Activated CD4-positive, alpha-beta T cell treated with anti-CD3 and anti-CD28 coated beads for 36 hours (primary cell): ENCODE measurements around the gene YPEL1. TPM values are rescaled to one million over a fixed set of nuclear protein-coding genes. Genes with fewer than 3 reads are reported as not detected.

Experiments
- ATAC-seq: fragments of 200-7000 bp; cut with Tn5 transposase; one replicate; pipeline ENCODE4 v1.10.0; 2021; ENCODE audit warnings: mild to moderate bottlenecking, moderate library complexity
- CTCF ChIA-PET: fragments of 350-600 bp; sonication (Branson Sonifier 250); formaldehyde crosslinking; loops from one replicate; lab custom pipeline; 2021; ENCODE audit warnings: antibody characterized with exemption; lab: Charles Lee
- POLR2A ChIA-PET: fragments of 350-600 bp; sonication (Branson Sonifier 250); formaldehyde crosslinking; loops from one replicate; lab custom pipeline; 2021; ENCODE audit warnings: antibody characterized with exemption, inconsistent platforms; lab: Charles Lee
- DNase-seq: peaks from one replicate; pipeline ENCODE4 v3.0.0-alpha.2; 2020
- H3K27ac Mint-ChIP-seq: one replicate; pipeline ENCODE4 v1.8.0; 2021; ENCODE audit warnings: mixed read lengths
- H3K27me3 Mint-ChIP-seq: one replicate; pipeline ENCODE4 v1.8.0; 2021; ENCODE audit warnings: mixed read lengths
- H3K36me3 Mint-ChIP-seq: one replicate; pipeline ENCODE4 v1.8.0; 2021; ENCODE audit warnings: low read depth, mixed read lengths
- H3K4me1 Mint-ChIP-seq: one replicate; pipeline ENCODE4 v1.8.0; 2021; ENCODE audit warnings: mixed read lengths
- H3K4me3 Mint-ChIP-seq: one replicate; pipeline ENCODE4 v1.8.0; 2021; ENCODE audit warnings: mild to moderate bottlenecking, moderate library complexity, mixed read lengths
- H3K9me3 Mint-ChIP-seq: one replicate; pipeline ENCODE4 v1.8.0; 2021; ENCODE audit warnings: low read depth, mixed read lengths
- intact Hi-C, 2 experiments: fragments of 100-400 bp; cut with DNase I in 1 of 2; cut with micrococcal nuclease in 1 of 2; formaldehyde crosslinking; loops; one replicate each; pipeline versions ENCODE4 v1.14.2 to v1.15.1; 2022 to 2024; cut with DNase I, micrococcal nuclease
- total RNA-seq, 2 experiments: library from RNA; stranded (reverse); gene quantifications; one replicate each; pipeline ENCODE4 v1.2.3, GENCODE V29; 2021

Gene YPEL1
- total RNA-seq, 2 experiments from 2014 or later = 1.0 to 1.5 TPM

DNA sequence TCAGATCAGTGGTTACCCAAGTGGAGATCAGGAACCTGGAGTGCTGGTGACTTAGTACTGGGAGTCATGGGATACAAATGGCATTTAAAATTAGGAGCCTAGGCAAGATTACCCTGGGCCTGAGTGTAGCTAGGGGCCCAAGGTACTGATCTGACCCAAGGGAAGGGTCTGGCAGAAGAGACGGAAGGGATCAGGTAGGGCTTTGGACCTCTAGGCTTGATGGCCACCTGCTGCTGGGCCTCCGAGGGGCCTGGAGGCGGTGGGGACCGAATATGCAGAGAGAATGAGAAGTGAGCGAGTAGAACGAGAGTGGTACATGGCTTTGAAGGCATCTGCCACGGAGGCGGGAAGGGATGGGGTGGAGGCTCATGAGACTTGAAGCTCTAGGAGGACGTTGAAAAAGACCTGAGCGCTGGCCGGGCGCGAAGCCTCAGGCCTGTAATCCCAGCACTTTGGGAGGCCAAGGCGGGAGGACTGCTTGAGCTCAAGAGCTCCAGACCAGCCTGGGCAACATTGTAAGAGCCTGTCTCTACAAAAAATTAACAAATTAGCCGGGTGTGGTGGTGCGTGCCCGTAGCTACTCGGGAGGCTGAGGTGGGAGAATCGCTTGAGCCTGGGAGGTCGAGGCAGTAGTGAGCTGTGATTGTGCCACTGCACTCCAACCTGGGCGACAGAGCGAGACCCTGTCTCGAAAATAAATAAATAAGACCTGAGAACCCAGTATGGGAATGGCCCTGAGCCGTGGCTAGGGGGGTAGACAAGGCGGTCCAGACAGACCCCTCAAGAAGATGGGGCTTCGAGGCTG, 70.3 kb downstream of the YPEL1 start:
- ATAC-seq (no peak), DNase-seq (no peak)
- Mint-ChIP-seq H3K27ac (peak overlapping the region; percentile 96), H3K27me3 (no peaks in the 10 kb centered on the region), H3K36me3 (peaks cover 2% of the 10 kb centered on the region), H3K4me3 (peak overlapping the region; percentile 93), H3K9me3 (no peaks in the 10 kb centered on the region), H3K4me1 (peaks cover 27% of the 10 kb centered on the region)
- intact Hi-C loops = loop anchor here in 1 of 2 experiments (1.0 kb wide), 2 partner anchors 13 to 70 kb away; partner anchors contain the start of gene YPEL1
- ChIA-PET CTCF (interaction anchor here (0.7 to 1.7 kb wide), 8 partner anchors 16 to 792 kb away, joined by 3 to 10 read pairs (median 4); partner anchors contain the start of gene SDF2L1), POLR2A (interaction anchor here (0.6 kb wide), 1 partner anchor 11 kb away, joined by 3 read pairs; no protein-coding TSS in a partner anchor)

DNA sequence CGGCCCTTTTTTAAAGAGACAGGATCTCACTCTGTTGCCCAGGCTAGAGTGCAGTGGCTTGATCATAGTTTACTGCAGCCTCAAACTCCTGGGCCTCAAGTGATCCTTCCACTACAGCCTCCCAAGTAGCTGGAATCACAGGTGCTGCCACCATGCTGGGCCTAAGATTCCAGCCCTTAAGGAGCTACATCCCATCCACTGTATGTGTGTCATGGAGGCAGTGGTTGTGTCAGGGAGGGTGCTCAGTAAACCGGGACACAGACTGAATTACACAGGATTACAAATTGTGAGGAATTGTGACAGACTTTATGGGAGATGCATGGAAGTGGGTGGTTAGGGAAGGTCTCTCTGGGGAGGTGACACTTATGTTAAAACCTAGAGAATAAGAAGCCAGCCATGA, 71.9 kb downstream of the YPEL1 start:
- ChIA-PET CTCF (interaction anchor here (1.0 kb wide), 1 partner anchor 17 kb away, joined by 3 read pairs; no protein-coding TSS in a partner anchor), POLR2A (no interaction called here)
- no peak overlapping the region for H3K4me3 Mint-ChIP-seq
- no peak for ATAC-seq
- H3K9me3 Mint-ChIP-seq = no peaks in the 10 kb centered on the region
- DNase-seq = no peak
- H3K27me3 Mint-ChIP-seq = no peaks in the 10 kb centered on the region
- no peaks in the 10 kb centered on the region for H3K36me3 Mint-ChIP-seq
- no peak overlapping the region for H3K27ac Mint-ChIP-seq
- intact Hi-C loops = no loop called here
- H3K4me1 Mint-ChIP-seq = peaks cover 21% of the 10 kb centered on the region

DNA sequence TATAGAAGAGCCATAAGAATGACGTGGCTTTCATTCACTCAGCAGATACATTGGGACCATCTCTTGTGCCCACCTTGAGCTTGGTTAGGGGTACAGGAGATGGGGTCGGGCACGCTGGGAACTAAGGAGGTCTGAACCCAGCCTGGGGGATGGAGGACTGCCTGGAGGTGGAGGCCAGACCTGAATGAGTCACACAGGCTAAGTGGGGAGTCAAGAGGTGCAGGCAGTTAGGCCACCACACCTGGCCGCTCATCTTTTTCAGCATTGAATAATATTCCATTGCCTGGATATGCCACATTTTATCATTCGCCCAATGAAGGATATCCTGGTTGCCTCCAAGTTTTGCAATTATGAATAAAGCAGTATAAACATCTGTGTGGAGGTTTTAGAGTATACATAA, 73.6 kb downstream of the YPEL1 start:
- CTCF ChIA-PET = no interaction called here
- peaks cover 13% of the 10 kb centered on the region for H3K4me1 Mint-ChIP-seq
- H3K36me3 Mint-ChIP-seq = no peaks in the 10 kb centered on the region
- no peak overlapping the region for H3K27ac Mint-ChIP-seq
- intact Hi-C loops = no loop called here
- H3K9me3 Mint-ChIP-seq = no peaks in the 10 kb centered on the region
- H3K4me3 Mint-ChIP-seq = no peak overlapping the region
- DNase-seq = no peak
- no peaks in the 10 kb centered on the region for H3K27me3 Mint-ChIP-seq
- no peak for ATAC-seq
- POLR2A ChIA-PET = no interaction called here

DNA sequence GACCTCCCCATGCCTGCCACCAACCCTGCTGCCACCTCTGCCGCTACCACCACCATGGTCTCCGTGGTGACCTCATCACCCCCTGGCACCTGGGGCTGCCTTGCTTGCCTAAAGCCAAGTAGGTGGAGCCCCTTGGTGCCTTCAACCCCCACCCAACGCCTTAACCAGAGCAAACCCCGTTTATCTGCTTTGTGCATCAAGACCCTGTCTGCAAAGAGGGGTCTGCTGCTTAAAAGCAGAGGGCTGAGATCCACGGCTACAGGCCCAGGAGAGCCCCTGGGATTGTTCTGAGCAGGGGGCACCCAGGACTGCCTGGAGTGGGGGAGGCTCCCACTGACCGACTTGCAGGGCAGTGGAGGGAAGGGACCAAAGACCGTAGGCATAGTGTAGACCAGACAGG, 74.7 kb downstream of the YPEL1 start:
- no peak for DNase-seq
- Mint-ChIP-seq H3K4me1 (peaks cover 19% of the 10 kb centered on the region), H3K36me3 (no peaks in the 10 kb centered on the region), H3K9me3 (no peaks in the 10 kb centered on the region), H3K27me3 (no peaks in the 10 kb centered on the region), H3K27ac (no peak overlapping the region), H3K4me3 (no peak overlapping the region)
- CTCF ChIA-PET = no interaction called here
- POLR2A ChIA-PET = no interaction called here
- ATAC-seq = no peak
- intact Hi-C loops = no loop called here

DNA sequence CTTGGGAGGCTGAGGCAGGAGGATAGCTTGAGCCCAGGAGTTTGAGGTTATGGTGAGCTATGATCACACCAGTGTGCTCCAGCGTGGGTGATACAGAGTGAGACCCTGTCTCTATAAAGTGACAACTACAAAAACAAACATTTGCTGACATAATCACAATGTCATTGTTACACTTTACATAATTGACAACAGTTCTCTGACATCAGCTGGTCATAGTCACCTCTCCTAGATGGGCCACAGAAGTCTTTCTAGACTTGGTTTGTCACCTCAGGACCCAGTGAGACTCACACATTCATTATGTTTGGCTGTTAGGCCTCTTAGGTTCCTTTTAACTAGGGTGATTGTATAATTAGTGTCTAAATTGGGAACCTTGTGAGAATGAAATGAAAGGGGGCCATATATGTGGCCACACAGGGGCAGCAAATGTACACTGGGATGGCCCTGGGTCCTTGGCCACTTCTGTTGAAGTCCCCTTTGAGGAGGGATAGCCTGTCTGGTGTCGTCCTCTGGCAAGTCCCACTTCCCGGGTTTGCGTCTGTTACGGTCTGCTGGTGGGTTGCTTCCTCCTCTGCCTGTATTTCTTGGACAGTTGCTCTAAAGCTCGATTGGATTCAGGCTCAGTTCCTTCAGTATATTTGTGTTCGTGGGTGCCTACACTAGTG, 75.6 kb downstream of the YPEL1 start:
- intact Hi-C loops = no loop called here
- DNase-seq (no peak), ATAC-seq (no peak)
- Mint-ChIP-seq H3K4me1 (peaks cover 14% of the 10 kb centered on the region), H3K27ac (no peak overlapping the region), H3K4me3 (no peak overlapping the region), H3K9me3 (no peaks in the 10 kb centered on the region), H3K36me3 (no peaks in the 10 kb centered on the region), H3K27me3 (no peaks in the 10 kb centered on the region)
- POLR2A ChIA-PET = interaction anchor here (0.6 kb wide), 1 partner anchor 76 kb away, joined by 3 read pairs; no protein-coding TSS in a partner anchor
- CTCF ChIA-PET = interaction anchor here (0.8 kb wide), 1 partner anchor 13 kb away, joined by 4 read pairs; no protein-coding TSS in a partner anchor

DNA sequence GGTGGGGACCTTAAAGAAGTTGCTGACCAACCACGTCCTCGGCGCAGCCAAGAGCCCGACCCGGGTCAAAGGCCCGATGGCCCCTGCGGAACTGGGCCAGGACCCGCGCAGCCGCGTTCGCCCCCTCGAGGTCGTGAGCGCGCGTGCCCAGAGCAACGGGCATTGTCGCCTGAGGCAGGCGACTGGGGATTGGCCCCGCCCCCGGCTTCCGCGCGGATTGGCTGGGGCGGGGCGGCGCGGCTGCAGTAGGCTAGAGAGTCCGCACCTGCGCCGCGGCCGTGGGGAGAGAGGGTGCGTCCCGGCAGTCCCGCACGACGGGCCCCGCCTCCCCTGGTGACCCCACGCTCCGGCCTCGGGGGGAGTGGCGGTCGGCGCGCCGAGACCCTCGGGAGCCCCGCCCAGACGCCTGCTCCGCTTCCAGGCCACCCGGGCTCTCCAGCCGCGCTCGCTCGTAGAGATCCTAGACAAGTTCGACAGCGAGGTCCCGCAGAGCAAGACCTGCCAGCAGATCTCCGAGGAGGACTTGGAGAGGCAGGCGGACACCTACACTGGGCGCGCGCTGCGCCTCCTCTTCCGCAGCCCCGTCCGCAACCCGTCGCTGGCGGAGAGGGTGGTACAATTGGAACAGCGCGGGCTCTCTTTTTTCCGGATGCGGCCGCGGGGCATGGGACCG, 78.1 kb downstream of the YPEL1 start:
- no peaks in the 10 kb centered on the region for H3K9me3 Mint-ChIP-seq
- H3K36me3 Mint-ChIP-seq = peaks cover 10% of the 10 kb centered on the region
- H3K4me3 Mint-ChIP-seq = peak overlapping the region; percentile 76
- H3K4me1 Mint-ChIP-seq = peaks cover 13% of the 10 kb centered on the region
- ChIA-PET CTCF (interaction anchor here (0.9 to 1.8 kb wide), 5 partner anchors 11 to 28 kb away, joined by 3 to 10 read pairs (median 5); partner anchors contain the start of genes SDF2L1 and YDJC), POLR2A (interaction anchor here (0.6 kb wide), 1 partner anchor 11 kb away, joined by 4 read pairs; no protein-coding TSS in a partner anchor)
- H3K27me3 Mint-ChIP-seq = no peaks in the 10 kb centered on the region
- peak; percentile 88 for DNase-seq
- peak; percentile 92 for ATAC-seq
- peak overlapping the region; percentile 31 for H3K27ac Mint-ChIP-seq
- intact Hi-C loops = loop anchor here in 1 of 2 experiments (1.0 to 2.0 kb wide), 4 partner anchors 9 to 295 kb away; partner anchors contain the start of genes PPIL2, PPM1F, YDJC and YPEL1

DNA sequence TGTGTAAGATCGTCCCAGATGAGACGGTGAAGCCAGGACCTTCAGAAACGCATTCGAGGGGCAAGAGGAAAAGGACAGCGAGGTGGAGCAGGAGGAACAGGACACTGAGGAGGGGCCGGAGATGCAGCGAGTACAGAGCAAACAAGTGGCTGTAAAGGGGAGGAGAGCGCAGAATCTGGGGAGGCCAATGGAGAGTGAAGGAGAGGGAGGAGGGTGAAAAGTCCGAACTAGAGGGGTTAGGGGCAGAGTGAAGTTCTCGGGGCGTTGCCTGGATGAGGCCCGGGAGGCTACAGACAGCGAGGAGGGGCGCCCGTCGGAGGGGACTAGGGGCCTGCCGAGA, 78.6 kb downstream of the YPEL1 start:
- intact Hi-C loops = loop anchor here in 1 of 2 experiments (1.0 to 2.0 kb wide), 4 partner anchors 9 to 296 kb away; partner anchors contain the start of genes PPIL2, PPM1F, YDJC and YPEL1
- peaks cover 13% of the 10 kb centered on the region for H3K4me1 Mint-ChIP-seq
- H3K36me3 Mint-ChIP-seq = peaks cover 10% of the 10 kb centered on the region
- H3K9me3 Mint-ChIP-seq = no peaks in the 10 kb centered on the region
- DNase-seq (no peak), ATAC-seq (no peak)
- ChIA-PET POLR2A (interaction anchor here (1.5 kb wide), 1 partner anchor 14 kb away, joined by 3 read pairs; no protein-coding TSS in a partner anchor), CTCF (interaction anchor here (0.8 to 1.8 kb wide), 4 partner anchors 10 to 79 kb away, joined by 3 to 7 read pairs (median 4); no protein-coding TSS in a partner anchor)
- H3K27ac Mint-ChIP-seq = peak overlapping the region; percentile 5
- no peaks in the 10 kb centered on the region for H3K27me3 Mint-ChIP-seq
- H3K4me3 Mint-ChIP-seq = peak overlapping the region; percentile 42

DNA sequence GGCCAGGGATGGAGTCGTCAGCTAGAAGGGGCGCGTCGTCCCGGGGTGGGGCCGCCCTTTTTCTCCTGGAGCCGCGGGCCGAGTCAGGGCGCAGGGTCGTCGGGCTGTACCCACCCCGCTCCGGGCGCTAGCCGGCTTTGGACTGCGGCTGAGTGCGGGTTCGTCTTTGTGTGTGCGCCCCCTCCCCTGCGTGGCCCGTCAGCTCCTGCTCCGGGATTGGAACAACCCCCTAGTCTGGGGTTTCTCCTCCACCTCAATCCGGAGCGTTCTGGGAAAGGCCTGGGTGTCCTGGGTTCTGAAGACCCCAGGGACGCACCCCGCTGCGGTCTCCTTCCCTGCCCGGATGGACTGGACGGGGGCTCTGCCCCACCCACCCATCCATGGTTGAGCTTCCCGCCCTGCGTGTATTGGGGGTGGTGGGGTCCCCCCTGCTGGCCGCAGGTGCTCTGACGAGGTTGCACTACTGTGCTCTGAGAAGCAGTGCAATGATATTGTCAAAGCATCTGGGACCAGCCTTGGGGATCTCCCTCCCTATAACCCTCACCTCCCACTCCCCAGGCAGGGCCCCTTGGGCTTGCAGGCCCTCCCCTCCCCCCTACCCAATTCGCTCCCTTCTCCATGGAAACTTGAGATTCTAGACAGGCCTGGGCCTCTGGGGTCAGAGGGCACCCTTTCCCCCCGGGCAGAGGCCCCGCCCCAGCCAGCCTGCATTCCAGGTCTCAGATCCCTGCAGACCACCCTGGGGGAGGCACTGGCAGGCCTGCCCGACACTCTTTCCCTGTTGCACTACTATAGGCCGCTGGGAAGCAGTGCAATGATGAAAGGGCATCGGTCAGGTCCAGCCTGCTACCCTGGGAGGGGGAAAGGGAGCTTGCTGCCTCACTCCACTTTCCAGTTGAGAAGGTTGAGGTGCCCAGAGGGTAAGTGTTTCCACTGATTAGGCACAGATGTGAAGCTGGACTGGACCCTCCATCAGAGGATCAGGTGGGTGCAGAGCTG, 82.7 kb downstream of the YPEL1 start:
- Mint-ChIP-seq H3K9me3 (no peaks in the 10 kb centered on the region), H3K27ac (no peak overlapping the region), H3K27me3 (no peaks in the 10 kb centered on the region), H3K4me3 (peak overlapping the region; percentile 85), H3K4me1 (peaks cover 25% of the 10 kb centered on the region), H3K36me3 (peaks cover 24% of the 10 kb centered on the region)
- intact Hi-C loops = loop anchor here (1.0 to 2.0 kb wide), 5 partner anchors 11 to 736 kb away; partner anchors contain the start of genes CRKL (in 1 of the 2), PPIL2 (in 1 of the 2), SDF2L1 (in 1 of the 2) and YDJC (in 1 of the 2)
- ATAC-seq (no peak), DNase-seq (no peak)
- ChIA-PET POLR2A (interaction anchor here (0.8 to 1.0 kb wide), 3 partner anchors 7 to 13 kb away, joined by 3 to 4 read pairs (median 3); partner anchors contain the start of gene SDF2L1), CTCF (interaction anchor here (0.6 to 2.1 kb wide), 4 partner anchors 10 to 1383 kb away, joined by 3 to 11 read pairs (median 7); partner anchors contain the start of gene SDF2L1)

DNA sequence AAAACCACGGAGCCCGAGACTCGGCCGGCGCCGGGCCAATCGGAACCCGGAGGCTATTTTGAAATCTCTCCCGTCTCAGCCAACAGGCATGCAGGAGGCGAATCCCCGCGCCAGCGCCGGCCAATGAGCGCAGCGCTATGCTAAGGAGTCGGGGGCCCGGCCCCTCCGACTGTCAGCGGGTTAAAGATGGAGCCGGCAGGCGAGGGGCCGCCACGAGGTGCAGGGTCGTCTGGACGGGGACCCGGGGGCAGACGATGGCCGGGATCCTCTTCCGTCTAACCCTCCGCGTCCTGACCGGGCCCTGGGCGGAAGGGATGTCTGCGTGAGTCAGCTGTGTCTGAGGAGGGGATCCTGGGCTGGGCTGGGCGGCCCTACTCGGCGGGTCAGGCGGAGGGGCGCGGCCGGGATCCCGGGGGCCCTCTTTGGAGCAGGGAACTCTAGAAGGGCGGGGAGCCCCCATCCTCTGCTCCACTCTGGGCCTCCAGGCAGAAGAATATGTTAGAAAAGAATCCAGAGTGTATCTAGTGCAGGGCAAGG, 83.5 kb downstream of the YPEL1 start:
- Mint-ChIP-seq H3K9me3 (no peaks in the 10 kb centered on the region), H3K27me3 (no peaks in the 10 kb centered on the region), H3K27ac (peak overlapping the region; percentile 86), H3K36me3 (peaks cover 27% of the 10 kb centered on the region), H3K4me3 (peak overlapping the region; percentile 85), H3K4me1 (peaks cover 23% of the 10 kb centered on the region)
- ChIA-PET POLR2A (interaction anchor here (1.0 to 1.3 kb wide), 2 partner anchors 9 to 14 kb away, joined by 3 to 5 read pairs; no protein-coding TSS in a partner anchor), CTCF (interaction anchor here (0.6 to 1.7 kb wide), 7 partner anchors 10 to 1384 kb away, joined by 3 to 11 read pairs (median 3); partner anchors contain the start of gene SDF2L1)
- DNase-seq = peak; percentile 95
- intact Hi-C loops = loop anchor here (1.0 to 2.0 kb wide), 5 partner anchors 10 to 735 kb away; partner anchors contain the start of genes CRKL (in 1 of the 2), PPIL2 (in 1 of the 2), SDF2L1 (in 1 of the 2) and YDJC (in 1 of the 2)
- peak; percentile 97 for ATAC-seq
